Measurements from ENCODE around the gene NCF4.

- TF ChIP-seq CTCF (IDR thresholded peaks at IDR 0.05) (no peak), POLR2A (IDR thresholded peaks at IDR 0.05) (no peak)
Observed at GRCh38 chr22:36902143-36902926, 41.5 kb downstream of the NCF4 start.

Data from thyroid gland (tissue), 4 donors.